Bronchial epithelial cell (primary cell): Measurements from ENCODE around the gene ZBTB7B. TPM values are rescaled to one million over a fixed set of nuclear protein-coding genes. Genes with fewer than 3 reads are reported as not detected.

Experiments
- DNase-seq: peaks from one replicate; pipeline ENCODE4 v3.0.0-alpha.2; 2010; ENCODE audit warnings: low read depth
- FAIRE-seq: peaks from 2 replicates; lab custom pipeline; 2011; peaks lifted over from hg19 to GRCh38; lab: Jason Lieb, UNC
- H3K27me3 ChIP-seq: 2 replicates; pipeline ENCODE4 v1.5.1; 2011; ENCODE audit warnings: low read length; ENCODE audit not compliant: control insufficient read depth, insufficient read depth
- H3K36me3 ChIP-seq: 2 replicates; pipeline ENCODE4 v1.5.1; 2011; ENCODE audit warnings: low read length; ENCODE audit not compliant: control insufficient read depth, insufficient read depth
- H3K4me3 ChIP-seq: 2 replicates; pipeline ENCODE4 v1.5.1; 2011; ENCODE audit warnings: mild to moderate bottlenecking, low read depth, low read length, control low read depth
- total RNA-seq: library from RNA; depleted of rRNA; stranded (reverse); fragments of >200 nt; gene quantifications from 2 replicates; pipeline ENCODE4 v1.2.1, GENCODE V29; 2014
- TF ChIP-seq, protein P1 (sequence below): IDR thresholded peaks from 2 replicates; pipeline ENCODE4 v1.5.1; 2011; ENCODE audit warnings: mild to moderate bottlenecking, moderate library complexity, low read length, control low read depth, inconsistent platforms; ENCODE audit not compliant: insufficient read depth, severe bottlenecking

Gene ZBTB7B
- total RNA-seq, 1 donor from 2014 or later, result 46.1 TPM

GRCh38 chr1:155040358-155041093 is 37.9 kb downstream of the ZBTB7B start:
- no peak overlapping the region for H3K4me3 ChIP-seq
- DNase-seq (no peak), FAIRE-seq (no peak)
- H3K27me3 ChIP-seq, result no peaks in the 10 kb centered on the region
- TF ChIP-seq, protein P1, sequence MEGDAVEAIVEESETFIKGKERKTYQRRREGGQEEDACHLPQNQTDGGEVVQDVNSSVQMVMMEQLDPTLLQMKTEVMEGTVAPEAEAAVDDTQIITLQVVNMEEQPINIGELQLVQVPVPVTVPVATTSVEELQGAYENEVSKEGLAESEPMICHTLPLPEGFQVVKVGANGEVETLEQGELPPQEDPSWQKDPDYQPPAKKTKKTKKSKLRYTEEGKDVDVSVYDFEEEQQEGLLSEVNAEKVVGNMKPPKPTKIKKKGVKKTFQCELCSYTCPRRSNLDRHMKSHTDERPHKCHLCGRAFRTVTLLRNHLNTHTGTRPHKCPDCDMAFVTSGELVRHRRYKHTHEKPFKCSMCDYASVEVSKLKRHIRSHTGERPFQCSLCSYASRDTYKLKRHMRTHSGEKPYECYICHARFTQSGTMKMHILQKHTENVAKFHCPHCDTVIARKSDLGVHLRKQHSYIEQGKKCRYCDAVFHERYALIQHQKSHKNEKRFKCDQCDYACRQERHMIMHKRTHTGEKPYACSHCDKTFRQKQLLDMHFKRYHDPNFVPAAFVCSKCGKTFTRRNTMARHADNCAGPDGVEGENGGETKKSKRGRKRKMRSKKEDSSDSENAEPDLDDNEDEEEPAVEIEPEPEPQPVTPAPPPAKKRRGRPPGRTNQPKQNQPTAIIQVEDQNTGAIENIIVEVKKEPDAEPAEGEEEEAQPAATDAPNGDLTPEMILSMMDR, result no peak
- no peaks in the 10 kb centered on the region for H3K36me3 ChIP-seq

GRCh38 chr1:155042789-155043188 is 40.2 kb downstream of the ZBTB7B start:
- FAIRE-seq (no peak), DNase-seq (no peak)
- Histone ChIP-seq H3K36me3 (no peaks in the 10 kb centered on the region), H3K4me3 (no peak overlapping the region), H3K27me3 (no peaks in the 10 kb centered on the region)
- TF ChIP-seq, protein P1, result no peak

DNA sequence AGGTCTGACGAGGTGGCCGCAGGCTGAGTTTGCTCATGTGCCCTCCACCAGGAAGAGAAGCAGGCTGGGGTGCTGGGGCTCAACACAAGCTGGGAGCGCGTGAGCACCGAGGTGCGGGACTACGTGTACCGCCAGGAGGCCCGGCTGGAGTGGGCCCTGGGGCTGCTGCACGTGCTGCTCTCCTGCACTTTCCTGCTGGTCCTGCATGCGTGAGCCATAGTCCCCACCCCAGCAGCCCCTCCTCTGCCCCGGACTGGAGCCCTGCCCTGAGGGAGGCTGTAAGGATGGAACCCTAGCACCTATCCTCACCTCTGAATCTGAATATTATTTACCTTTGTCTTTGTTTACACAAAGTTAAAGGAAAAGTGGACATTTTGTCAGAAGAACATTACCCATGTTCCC is 40.7 kb downstream of the ZBTB7B start:
- H3K4me3 ChIP-seq, result no peak overlapping the region
- TF ChIP-seq, protein P1, result no peak
- no peak for DNase-seq
- FAIRE-seq, result no peak
- no peaks in the 10 kb centered on the region for H3K27me3 ChIP-seq
- H3K36me3 ChIP-seq, result no peaks in the 10 kb centered on the region

DNA sequence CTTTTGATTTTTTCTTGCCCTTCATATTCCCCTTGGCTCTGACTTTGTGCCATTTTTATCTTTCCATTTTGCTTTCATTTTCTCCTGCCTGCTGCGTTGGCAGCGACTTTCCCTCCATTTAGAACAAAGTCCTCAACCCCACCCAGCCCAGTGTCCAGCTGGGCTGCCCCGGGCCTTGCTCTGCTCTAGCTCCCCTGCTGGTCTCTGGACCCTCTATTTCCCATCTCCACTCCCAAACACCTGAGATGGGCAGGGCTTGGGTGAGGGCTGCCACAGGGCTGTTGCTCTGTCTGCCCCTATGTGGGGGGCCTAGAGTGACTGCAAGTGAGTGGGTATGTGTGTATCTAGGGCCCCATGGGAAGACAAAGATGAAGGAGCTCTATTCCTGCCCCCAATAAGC is 41.2 kb downstream of the ZBTB7B start:
- DNase-seq, result no peak
- FAIRE-seq, result no peak

GRCh38 chr1:155044365-155044764 is 41.8 kb downstream of the ZBTB7B start:
- FAIRE-seq, result no peak

More for the DNA sequence above, 41.2 kb downstream of the ZBTB7B start:
- Histone ChIP-seq H3K27me3 (no peaks in the 10 kb centered on the region), H3K4me3 (no peak overlapping the region), H3K36me3 (no peaks in the 10 kb centered on the region)
- TF ChIP-seq, protein P1, result no peak

More at GRCh38 chr1:155044365-155044764, 41.8 kb downstream of the ZBTB7B start:
- H3K27me3 ChIP-seq, result no peaks in the 10 kb centered on the region
- H3K36me3 ChIP-seq, result no peaks in the 10 kb centered on the region
- TF ChIP-seq, protein P1, result no peak
- DNase-seq, result no peak
- H3K4me3 ChIP-seq, result no peak overlapping the region
